Activated T-helper 1 cell treated with anti-CD3 and anti-CD28 coated beads, Interleukin-12 subunit alpha, Interleukin-12 subunit beta, Interleukin-2, Interleukin-4 antibody, amounts not matched to agents 30 ng/mL and 10 ng/mL and 1 ng/mL, durations not matched to agents 14 hours and 24 hours and 36 hours (primary cell): ENCODE measurements around the gene KRT85. TPM values are rescaled to one million over a fixed set of nuclear protein-coding genes. Genes with fewer than 3 reads are reported as not detected.
A peak's percentile ranks its signal among the peaks of the same experiment; 100 is the strongest.

Experiments used
- DNase-seq: peaks from one replicate; pipeline ENCODE4 v3.0.0; 2021; ENCODE audit warnings: low spot score
- H3K27ac Mint-ChIP-seq: one replicate; pipeline ENCODE4 v1.8.0; 2021; ENCODE audit warnings: mild to moderate bottlenecking, mixed read lengths
- H3K27me3 Mint-ChIP-seq: one replicate; pipeline ENCODE4 v1.8.0; 2022; ENCODE audit warnings: mild to moderate bottlenecking, moderate library complexity, mixed read lengths; ENCODE audit not compliant: insufficient read depth
- H3K36me3 Mint-ChIP-seq: one replicate; pipeline ENCODE4 v1.8.0; 2021; ENCODE audit warnings: low read depth, mixed read lengths
- H3K4me1 Mint-ChIP-seq: one replicate; pipeline ENCODE4 v1.8.0; 2021; ENCODE audit warnings: low read depth, mixed read lengths
- H3K4me3 Mint-ChIP-seq: one replicate; pipeline ENCODE4 v1.8.0; 2021; ENCODE audit warnings: mild to moderate bottlenecking, moderate library complexity, mixed read lengths
- H3K9me3 Mint-ChIP-seq: one replicate; pipeline ENCODE4 v1.8.0; 2021; ENCODE audit warnings: mixed read lengths
- intact Hi-C: fragments of 100-400 bp; cut with micrococcal nuclease; formaldehyde crosslinking; loops from one replicate; pipeline ENCODE4 v1.15.1; 2024
- total RNA-seq: library from RNA; stranded (reverse); gene quantifications from 2 replicates; pipeline ENCODE4 v1.2.3, GENCODE V29; 2022

The KRT85 gene
- total RNA-seq, 1 donor from 2014 or later: not detected

DNA sequence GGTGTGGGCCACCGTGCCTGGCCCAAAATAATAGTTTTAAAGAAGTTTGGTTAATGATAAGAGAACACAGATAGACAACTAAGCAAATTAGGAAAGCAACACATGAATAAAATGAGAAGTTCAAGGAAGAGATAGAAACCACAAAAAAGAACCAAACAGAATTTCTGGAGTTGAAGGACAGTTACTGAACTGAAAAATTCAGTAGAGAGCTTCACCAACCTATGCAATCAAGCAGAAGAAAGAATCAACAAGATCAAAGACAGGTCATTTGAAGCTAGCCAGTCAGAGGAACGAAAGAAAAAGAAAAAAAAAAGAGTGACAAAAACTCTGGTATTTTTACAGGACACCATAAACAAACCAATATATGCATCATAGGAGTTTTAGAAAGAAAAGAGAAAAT, 30.6 kb downstream of the KRT85 start:
- no peaks in the 10 kb centered on the region for H3K4me1 Mint-ChIP-seq
- H3K27ac Mint-ChIP-seq: no peak overlapping the region
- no peak overlapping the region for H3K4me3 Mint-ChIP-seq
- no peaks in the 10 kb centered on the region for H3K36me3 Mint-ChIP-seq
- no peaks in the 10 kb centered on the region for H3K9me3 Mint-ChIP-seq
- intact Hi-C loops: no loop called here
- no peak for DNase-seq
- H3K27me3 Mint-ChIP-seq: peaks cover 8% of the 10 kb centered on the region

DNA sequence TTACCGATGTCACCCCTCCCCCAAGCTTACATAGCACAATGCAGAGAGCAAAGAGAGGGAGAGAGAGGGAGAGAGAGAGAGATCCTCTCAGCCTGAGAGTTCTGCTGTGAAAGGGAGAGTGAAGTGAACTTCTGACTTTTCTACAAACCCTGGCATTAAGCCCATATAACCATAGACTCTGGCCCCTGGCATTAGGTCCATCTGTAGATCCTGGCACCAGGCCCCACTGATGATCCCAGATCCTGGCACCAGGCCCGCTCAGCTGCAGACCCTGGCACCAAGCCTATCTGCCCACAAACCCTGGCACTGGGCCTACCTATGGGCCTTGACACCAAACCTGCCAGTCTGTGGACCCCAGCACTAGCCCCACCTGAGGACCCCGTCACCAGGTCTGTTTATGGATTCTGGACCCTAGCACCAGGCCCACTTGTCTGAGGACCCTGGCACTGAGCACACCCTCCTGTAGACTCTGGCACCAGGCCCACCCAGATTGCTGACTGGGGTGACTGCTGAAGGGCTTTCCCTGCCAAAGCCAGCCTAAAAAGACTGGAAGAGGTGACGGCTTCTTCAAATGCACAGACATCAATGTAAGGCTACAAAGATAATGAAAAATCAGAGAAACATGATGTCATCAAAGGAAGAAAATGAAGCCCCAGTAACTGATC, 31.6 kb downstream of the KRT85 start:
- no peaks in the 10 kb centered on the region for H3K9me3 Mint-ChIP-seq
- intact Hi-C loops: no loop called here

DNA sequence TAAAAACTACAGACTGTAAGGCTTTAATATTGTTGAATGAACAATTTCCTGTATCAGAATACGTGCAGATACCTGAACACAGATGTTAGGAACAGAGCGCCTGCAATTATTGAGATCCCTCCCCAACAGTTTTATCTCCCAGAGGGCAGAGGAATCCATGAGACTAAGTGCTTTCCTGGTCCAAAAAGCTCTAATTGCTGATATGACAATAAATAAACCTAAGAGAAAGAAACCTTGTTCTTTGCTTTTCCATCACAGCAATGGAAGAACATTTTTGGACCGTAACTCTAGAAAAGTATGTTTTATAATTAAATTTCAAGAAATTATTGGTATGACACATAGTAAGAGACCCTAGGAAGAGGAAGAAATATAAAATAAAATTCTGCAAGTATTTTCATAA, 33.1 kb downstream of the KRT85 start:
- DNase-seq: no peak
- no peaks in the 10 kb centered on the region for H3K4me1 Mint-ChIP-seq
- no peaks in the 10 kb centered on the region for H3K36me3 Mint-ChIP-seq
- intact Hi-C loops: no loop called here
- H3K27ac Mint-ChIP-seq: no peak overlapping the region
- no peak overlapping the region for H3K4me3 Mint-ChIP-seq
- H3K27me3 Mint-ChIP-seq: peaks cover 11% of the 10 kb centered on the region
- H3K9me3 Mint-ChIP-seq: no peaks in the 10 kb centered on the region

More for the DNA sequence above, 31.6 kb downstream of the KRT85 start:
- no peaks in the 10 kb centered on the region for H3K36me3 Mint-ChIP-seq
- DNase-seq: no peak
- H3K4me1 Mint-ChIP-seq: no peaks in the 10 kb centered on the region
- no peak overlapping the region for H3K27ac Mint-ChIP-seq
- no peak overlapping the region for H3K4me3 Mint-ChIP-seq
- peaks cover 9% of the 10 kb centered on the region for H3K27me3 Mint-ChIP-seq

DNA sequence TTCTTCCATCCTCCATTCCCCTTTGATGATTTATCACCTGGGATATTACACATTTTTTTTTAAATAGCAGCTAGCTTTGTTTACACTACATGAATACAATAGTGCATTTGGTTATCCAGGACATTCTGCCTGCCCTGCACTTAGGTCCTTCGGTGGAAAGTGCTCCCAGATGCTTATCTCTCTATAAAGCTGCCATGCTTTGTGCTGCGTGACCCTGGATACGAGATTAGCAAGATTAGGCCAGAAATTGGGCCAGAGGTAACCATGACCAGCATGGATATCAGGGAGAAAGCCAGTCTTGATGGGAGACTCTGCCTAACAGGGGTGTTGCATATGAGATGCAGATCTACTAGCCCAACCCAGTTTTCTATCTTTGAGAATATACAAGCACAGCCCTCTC, 34.0 kb downstream of the KRT85 start:
- H3K4me3 Mint-ChIP-seq: no peak overlapping the region
- H3K27me3 Mint-ChIP-seq: peaks cover 13% of the 10 kb centered on the region
- intact Hi-C loops: no loop called here
- no peak overlapping the region for H3K27ac Mint-ChIP-seq
- H3K4me1 Mint-ChIP-seq: no peaks in the 10 kb centered on the region
- H3K9me3 Mint-ChIP-seq: no peaks in the 10 kb centered on the region
- DNase-seq: no peak
- H3K36me3 Mint-ChIP-seq: no peaks in the 10 kb centered on the region

DNA sequence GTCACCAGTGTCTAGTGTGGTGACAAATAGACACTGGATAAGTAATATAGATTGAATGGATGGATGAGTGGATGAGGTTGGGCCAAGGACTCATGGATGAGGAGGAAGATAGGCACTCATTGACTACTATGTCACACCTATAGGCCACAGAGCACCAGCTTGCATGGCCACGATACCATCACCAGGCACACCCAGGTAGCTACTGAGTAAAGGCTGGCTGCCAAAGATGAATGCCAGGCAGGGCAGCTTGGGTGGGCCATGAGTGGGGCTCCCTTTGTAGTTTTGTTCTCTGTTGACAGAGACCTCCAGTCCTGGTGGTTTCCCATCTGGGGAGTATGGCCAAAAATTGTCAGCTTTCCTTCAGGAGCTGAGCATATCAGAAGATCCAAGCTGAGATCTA, 34.9 kb downstream of the KRT85 start:
- peaks cover 6% of the 10 kb centered on the region for H3K4me1 Mint-ChIP-seq
- no peak for DNase-seq
- intact Hi-C loops: no loop called here
- H3K27ac Mint-ChIP-seq: no peak overlapping the region
- no peaks in the 10 kb centered on the region for H3K36me3 Mint-ChIP-seq
- peaks cover 13% of the 10 kb centered on the region for H3K27me3 Mint-ChIP-seq
- no peaks in the 10 kb centered on the region for H3K9me3 Mint-ChIP-seq
- H3K4me3 Mint-ChIP-seq: no peak overlapping the region

DNA sequence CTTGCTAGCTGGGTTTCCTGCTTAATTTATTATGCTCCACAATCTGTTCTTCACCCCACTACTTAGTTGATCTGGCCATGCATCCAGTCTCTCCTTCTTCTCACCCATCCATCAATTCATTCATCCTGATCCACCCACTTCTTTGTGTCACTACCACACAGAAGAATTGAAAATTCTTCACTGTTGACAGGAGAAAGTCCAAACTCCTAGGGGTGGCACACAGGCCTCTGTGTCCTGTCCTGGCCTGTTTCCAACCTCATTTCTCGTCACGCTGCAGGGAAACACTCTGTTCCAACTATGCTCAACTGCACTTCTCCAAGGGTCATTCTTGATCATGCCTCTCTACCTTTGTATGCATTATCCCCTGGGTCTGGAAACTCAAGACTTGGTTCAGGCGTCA, 35.4 kb downstream of the KRT85 start:
- DNase-seq: no peak
- peaks cover 12% of the 10 kb centered on the region for H3K4me1 Mint-ChIP-seq
- peaks cover 13% of the 10 kb centered on the region for H3K27me3 Mint-ChIP-seq
- H3K36me3 Mint-ChIP-seq: no peaks in the 10 kb centered on the region
- intact Hi-C loops: no loop called here
- no peak overlapping the region for H3K4me3 Mint-ChIP-seq
- H3K27ac Mint-ChIP-seq: no peak overlapping the region
- no peaks in the 10 kb centered on the region for H3K9me3 Mint-ChIP-seq

DNA sequence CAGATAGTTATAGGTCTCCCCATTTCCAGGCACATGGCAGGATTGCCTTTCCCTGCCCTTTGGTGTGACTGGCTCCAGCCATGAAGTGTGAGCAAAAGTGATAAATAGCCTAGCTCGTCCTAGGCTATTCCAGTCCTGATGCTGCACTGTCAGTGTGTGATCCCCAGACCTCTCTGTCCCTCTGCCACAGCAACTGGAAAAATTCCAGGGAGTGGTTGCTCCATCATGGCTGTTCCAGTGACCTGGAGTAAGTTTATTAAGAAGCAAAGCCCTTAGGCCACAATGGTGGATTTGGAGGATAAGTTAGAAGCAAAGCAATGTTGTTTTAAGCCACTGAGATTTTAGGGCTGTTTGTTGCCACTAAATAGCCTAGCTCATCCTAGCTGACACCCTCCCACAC, 36.2 kb downstream of the KRT85 start:
- Mint-ChIP-seq H3K27ac (no peak overlapping the region), H3K4me3 (no peak overlapping the region), H3K36me3 (no peaks in the 10 kb centered on the region), H3K27me3 (peaks cover 13% of the 10 kb centered on the region), H3K9me3 (no peaks in the 10 kb centered on the region), H3K4me1 (peaks cover 14% of the 10 kb centered on the region)
- no peak for DNase-seq
- intact Hi-C loops: no loop called here

DNA sequence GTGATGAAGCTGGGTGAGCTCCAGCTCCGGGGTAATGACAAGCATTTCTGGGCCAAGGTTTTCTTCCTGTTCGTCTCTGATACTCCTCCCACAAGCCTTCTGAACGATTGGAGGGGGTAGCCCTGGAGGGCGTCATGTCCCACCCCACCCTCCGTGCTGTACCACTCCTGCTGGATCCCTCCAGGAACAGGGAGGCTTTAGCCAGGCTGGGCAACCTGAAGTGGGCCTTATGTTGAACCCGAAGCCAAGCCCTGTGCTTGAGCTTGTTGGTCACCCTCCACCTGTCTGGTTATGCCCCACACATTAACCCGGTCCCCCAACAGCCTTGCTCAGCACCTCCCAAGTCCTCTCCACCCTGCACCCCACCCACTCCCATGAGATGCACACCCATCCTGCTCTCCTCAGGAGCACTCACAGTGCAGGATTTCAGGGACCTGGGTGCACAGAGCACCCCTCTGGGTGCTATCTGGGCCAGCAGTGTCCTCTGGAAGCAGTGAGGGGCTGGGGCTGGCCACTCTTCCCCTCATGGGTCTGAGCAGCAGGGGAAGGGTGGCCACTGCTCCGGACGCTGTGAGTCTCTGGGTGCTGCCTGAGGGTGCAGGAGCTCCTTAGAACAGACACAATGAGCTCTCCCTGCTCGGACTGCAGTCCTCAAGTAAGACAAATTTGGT, 39.3 kb downstream of the KRT85 start:
- Mint-ChIP-seq H3K9me3 (no peaks in the 10 kb centered on the region), H3K4me1 (peaks cover 14% of the 10 kb centered on the region), H3K4me3 (no peak overlapping the region), H3K27me3 (peaks cover 23% of the 10 kb centered on the region), H3K27ac (no peak overlapping the region), H3K36me3 (no peaks in the 10 kb centered on the region)
- intact Hi-C loops: loop anchor here (1.0 to 5.0 kb wide), 4 partner anchors 51 to 176 kb away; no protein-coding TSS in a partner anchor
- DNase-seq: no peak

DNA sequence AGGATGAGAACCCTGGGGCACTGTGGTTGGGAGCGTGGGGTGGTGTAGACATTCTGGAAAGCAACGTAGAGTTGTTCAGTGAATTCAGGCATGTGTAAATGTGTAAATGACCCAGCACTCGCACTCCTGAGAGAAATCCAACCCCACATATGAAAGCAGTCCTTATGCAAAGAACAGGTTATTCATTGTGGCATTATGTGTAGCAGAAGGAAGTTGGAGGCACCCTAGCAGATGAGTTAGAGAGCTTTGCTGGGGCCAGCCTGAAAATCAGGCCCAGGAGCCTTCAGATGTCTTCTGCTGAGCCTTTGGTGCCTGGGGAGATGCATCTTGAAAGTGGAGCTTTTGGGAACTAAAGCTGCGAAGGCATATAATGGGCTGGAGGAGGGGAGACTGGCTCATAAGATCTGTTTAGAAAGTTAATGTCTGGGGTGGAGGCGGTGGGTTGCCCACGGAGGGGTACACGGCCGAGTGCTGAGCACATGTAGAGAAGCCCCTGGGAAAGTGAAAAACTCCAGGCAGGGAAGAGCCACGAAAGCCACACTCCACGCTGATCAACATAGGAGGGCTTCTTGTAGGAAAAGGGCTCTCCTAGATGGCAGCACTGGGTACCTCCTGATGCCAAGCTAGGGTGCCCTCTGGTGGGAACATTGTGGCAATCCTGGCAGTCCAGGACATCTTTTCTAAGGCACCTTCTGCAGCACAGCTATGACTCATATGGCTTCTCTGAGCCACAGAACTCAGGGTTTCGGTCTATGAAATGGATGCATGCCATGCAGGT, 40.0 kb downstream of the KRT85 start:
- H3K27ac Mint-ChIP-seq: no peak overlapping the region
- H3K27me3 Mint-ChIP-seq: peaks cover 29% of the 10 kb centered on the region
- intact Hi-C loops: loop anchor here (1.0 to 5.0 kb wide), 4 partner anchors 50 to 175 kb away; no protein-coding TSS in a partner anchor
- DNase-seq: peak; percentile 63
- peaks cover 14% of the 10 kb centered on the region for H3K4me1 Mint-ChIP-seq
- no peaks in the 10 kb centered on the region for H3K9me3 Mint-ChIP-seq
- H3K36me3 Mint-ChIP-seq: no peaks in the 10 kb centered on the region
- no peak overlapping the region for H3K4me3 Mint-ChIP-seq

DNA sequence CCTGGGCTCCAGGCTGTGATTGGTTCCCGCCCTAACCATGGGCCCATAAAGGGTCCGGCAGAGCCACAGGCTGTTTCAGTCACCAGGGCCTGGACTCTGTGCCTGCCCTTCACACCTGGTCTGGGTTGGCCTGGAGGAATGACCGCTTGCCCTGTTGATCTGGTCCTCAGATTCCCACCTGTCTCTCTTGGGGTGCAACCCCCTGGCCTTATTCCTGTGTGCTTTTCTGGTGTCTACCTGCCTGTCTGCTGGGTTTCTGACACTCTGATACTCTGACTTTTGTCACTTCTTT, 43.2 kb downstream of the KRT85 start:
- no peak for DNase-seq
- no peak overlapping the region for H3K4me3 Mint-ChIP-seq
- no peaks in the 10 kb centered on the region for H3K9me3 Mint-ChIP-seq
- H3K27ac Mint-ChIP-seq: no peak overlapping the region
- intact Hi-C loops: no loop called here
- peaks cover 14% of the 10 kb centered on the region for H3K4me1 Mint-ChIP-seq
- H3K27me3 Mint-ChIP-seq: peaks cover 29% of the 10 kb centered on the region
- no peaks in the 10 kb centered on the region for H3K36me3 Mint-ChIP-seq

DNA sequence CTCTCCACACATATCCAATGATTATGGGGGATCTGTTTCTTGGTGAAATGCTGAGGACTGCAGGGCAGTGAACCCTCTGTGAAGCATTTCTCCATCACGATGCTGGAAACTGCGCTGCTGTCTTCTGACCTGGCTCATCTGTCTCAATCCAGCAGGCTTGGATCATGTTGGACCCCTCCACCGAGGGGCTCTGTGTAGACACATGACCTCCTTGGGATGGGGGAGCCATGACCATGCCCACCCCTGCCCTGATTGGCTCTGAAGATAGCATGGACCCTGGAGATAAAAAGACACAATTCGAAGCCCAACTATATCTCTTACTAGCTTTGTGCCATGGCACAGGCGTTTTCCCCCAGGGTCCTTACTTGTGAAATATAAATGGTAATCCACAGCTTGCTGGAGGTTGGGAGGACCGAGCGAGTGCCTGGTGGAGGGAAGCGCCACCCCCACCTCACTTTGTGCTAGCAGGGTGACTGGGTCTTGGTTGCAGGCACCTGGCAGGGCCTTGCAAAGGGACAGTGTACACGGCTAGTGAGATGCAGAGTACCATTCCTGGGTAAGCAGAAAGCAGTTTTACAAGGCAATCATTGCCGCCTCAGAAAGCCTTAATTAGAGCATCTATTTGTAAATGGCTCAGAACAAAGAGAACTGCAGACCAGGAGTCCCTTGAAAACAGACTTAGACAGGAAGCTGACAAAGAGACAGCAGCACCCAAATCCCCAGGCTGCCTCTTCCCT, 43.7 kb downstream of the KRT85 start:
- intact Hi-C loops: no loop called here
- peaks cover 27% of the 10 kb centered on the region for H3K27me3 Mint-ChIP-seq
- H3K4me1 Mint-ChIP-seq: peaks cover 14% of the 10 kb centered on the region

DNA sequence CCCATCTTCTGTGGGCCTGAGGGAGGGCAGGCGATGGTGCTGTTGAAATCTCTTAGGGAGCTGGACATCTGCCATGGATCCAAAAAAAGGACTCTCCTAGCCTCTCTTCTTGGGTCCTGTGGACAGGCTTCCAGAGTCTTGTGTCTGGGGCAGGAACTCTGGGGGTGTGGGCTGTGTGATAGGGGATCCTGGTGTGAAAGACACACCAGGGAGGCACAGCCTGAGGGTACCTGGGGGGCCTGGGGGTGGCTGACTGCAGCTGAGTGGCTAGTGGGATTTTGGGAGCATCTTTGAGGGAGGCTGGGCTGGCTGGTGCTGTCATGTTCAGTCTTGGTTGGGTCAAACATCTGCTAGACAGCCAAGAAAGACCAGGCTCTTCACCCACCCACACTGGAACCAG, 44.3 kb downstream of the KRT85 start:
- no peak overlapping the region for H3K27ac Mint-ChIP-seq
- peaks cover 27% of the 10 kb centered on the region for H3K27me3 Mint-ChIP-seq
- no peak overlapping the region for H3K4me3 Mint-ChIP-seq
- no peaks in the 10 kb centered on the region for H3K36me3 Mint-ChIP-seq
- no peak for DNase-seq
- peaks cover 14% of the 10 kb centered on the region for H3K4me1 Mint-ChIP-seq
- no peaks in the 10 kb centered on the region for H3K9me3 Mint-ChIP-seq
- intact Hi-C loops: no loop called here

More for the DNA sequence above, 43.7 kb downstream of the KRT85 start:
- Mint-ChIP-seq H3K9me3 (no peaks in the 10 kb centered on the region), H3K27ac (no peak overlapping the region), H3K36me3 (no peaks in the 10 kb centered on the region), H3K4me3 (no peak overlapping the region)
- no peak for DNase-seq

DNA sequence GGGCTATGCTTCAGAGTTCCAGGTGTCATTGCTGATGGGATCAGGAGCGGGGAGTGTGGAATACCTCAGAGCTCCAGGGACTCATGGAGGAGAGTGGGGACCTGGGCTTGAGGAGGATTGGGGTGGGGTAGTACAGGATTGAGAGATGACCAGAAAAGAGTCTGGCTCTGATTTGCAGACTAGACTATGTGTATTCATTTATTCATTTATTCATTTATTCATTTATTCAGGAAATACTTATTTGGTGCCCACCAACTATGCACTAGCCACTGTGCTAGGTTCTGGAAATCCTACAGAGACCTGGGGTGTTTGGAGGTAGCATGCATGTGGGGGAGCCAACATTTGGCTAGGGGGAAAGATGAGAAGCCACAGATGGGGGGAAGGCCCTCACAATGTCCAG, 45.2 kb downstream of the KRT85 start:
- H3K27me3 Mint-ChIP-seq: peaks cover 27% of the 10 kb centered on the region
- H3K27ac Mint-ChIP-seq: no peak overlapping the region
- no peaks in the 10 kb centered on the region for H3K9me3 Mint-ChIP-seq
- no peak for DNase-seq
- no peaks in the 10 kb centered on the region for H3K36me3 Mint-ChIP-seq
- H3K4me3 Mint-ChIP-seq: no peak overlapping the region
- intact Hi-C loops: no loop called here
- H3K4me1 Mint-ChIP-seq: peaks cover 4% of the 10 kb centered on the region
